K562 (cell line): ENCODE results near the gene C15orf62. TPM values are rescaled to one million over a fixed set of nuclear protein-coding genes. Genes with fewer than 3 reads are reported as not detected.

ENCODE experiments used
- CBX3 ChIP-seq, 2 experiments: IDR thresholded peaks; 1 replicate in 1 of 2; 2 replicates in 1 of 2; pipeline ENCODE4 v1.6.1; 2012; ENCODE audit warnings: inconsistent platforms in 2 of 2, low read length in 2 of 2, borderline replicate concordance in 1 of 2, control low read depth in 1 of 2
- CHD4 ChIP-seq: fragments of 200-600 bp; sonication (generic); IDR thresholded peaks from 3 replicates; pipeline ENCODE4 v1.6.1; 2012; ENCODE audit warnings: low read depth, mild to moderate bottlenecking, mixed read lengths, low read length, inconsistent platforms; ENCODE audit not compliant: insufficient read depth, insufficient replicate concordance, poor library complexity, severe bottlenecking
- GATAD2A ChIP-seq: fragments of 450-650 bp; IDR thresholded peaks from 2 replicates; pipeline ENCODE4 v1.6.1; 2017
- L3MBTL2 ChIP-seq: fragments of 450-650 bp; IDR thresholded peaks from 2 replicates; pipeline ENCODE4 v1.6.1; 2016; ENCODE audit warnings: mild to moderate bottlenecking, moderate library complexity
- NEUROD1 ChIP-seq: fragments of 150-350 bp; IDR thresholded peaks from 2 replicates; pipeline ENCODE4 v1.6.1; 2014; ENCODE audit warnings: borderline replicate concordance, low read length, low read depth; ENCODE audit not compliant: partially characterized antibody
- REST ChIP-seq, 2 experiments: fragments of 450-650 bp; formaldehyde crosslinking in 1 of 2; IDR thresholded peaks; 2 replicates each; pipeline versions ENCODE4 v1.4.0 to v1.6.1; 2014 to 2020; ENCODE audit warnings: mild to moderate bottlenecking in 2 of 2, borderline replicate concordance in 1 of 2, low read depth in 1 of 2
- ZNF175 ChIP-seq: fragments of 200-800 bp; sonication (Bioruptor generic); IDR thresholded peaks from 2 replicates; pipeline ENCODE4 v1.6.1; 2016; ENCODE audit warnings: low read depth, mild to moderate bottlenecking, missing genetic modification characterization, missing compliant biosample characterization
- ZSCAN29 ChIP-seq: fragments of 450-650 bp; IDR thresholded peaks from 2 replicates; pipeline ENCODE4 v1.6.1; 2017
- polyA plus RNA-seq, 8 experiments: library from polyadenylated mRNA; depleted of rRNA in 4 of 8; stranded (reverse) in 5 of 8; unstranded in 3 of 8; fragments of >200 nt; fragmentation: Nextera tagmentation in 2 of 8; fragmentation: Illumina TruSeq in 1 of 8; extraction: Ambion mirVana in 2 of 8; extraction: Trizol in 1 of 8; gene quantifications; 2 replicates each; pipeline versions ENCODE4 v1.2.1 to v1.2.3, GENCODE V29; 2011 to 2014; ENCODE audit warnings: inconsistent platforms in 1 of 8, missing spikeins in 1 of 8
- total RNA-seq, 7 experiments: library from RNA; depleted of rRNA in 6 of 7; stranded (reverse); fragments of >200 nt in 6 of 7; fragmentation: Illumina TruSeq in 2 of 7; extraction: Trizol in 2 of 7; gene quantifications; 2 replicates each; pipeline versions ENCODE4 v1.2.1 to v1.2.3, GENCODE V29; 2011 to 2021; ENCODE audit warnings: low replicate concordance in 1 of 7
- TF ChIP-seq, protein P1 (sequence below): sonication (generic); formaldehyde crosslinking; IDR thresholded peaks from 2 replicates; pipeline ENCODE4 v1.8.0; 2022; ENCODE audit warnings: missing genetic modification reagents, mild to moderate bottlenecking, moderate library complexity, borderline replicate concordance
- TF ChIP-seq, protein P2 (sequence below): fragments of 450-650 bp; formaldehyde crosslinking; IDR thresholded peaks from 2 replicates; pipeline ENCODE4 v1.4.0; 2020; ENCODE audit warnings: mild to moderate bottlenecking, mixed read lengths
- TF ChIP-seq, protein P3 (sequence below): fragments of 150-350 bp; conservative IDR thresholded peaks from 2 replicates; pipeline ENCODE4 v1.6.1; 2014; ENCODE audit warnings: low read length

Gene C15orf62
- total and polyA plus RNA-seq, 9 of the 15 experiments (the other 6 are each of a cell fraction or from before 2014, with no cell fraction given): 0.01 to 0.76 (median 0.30) TPM; not detected in 1

DNA sequence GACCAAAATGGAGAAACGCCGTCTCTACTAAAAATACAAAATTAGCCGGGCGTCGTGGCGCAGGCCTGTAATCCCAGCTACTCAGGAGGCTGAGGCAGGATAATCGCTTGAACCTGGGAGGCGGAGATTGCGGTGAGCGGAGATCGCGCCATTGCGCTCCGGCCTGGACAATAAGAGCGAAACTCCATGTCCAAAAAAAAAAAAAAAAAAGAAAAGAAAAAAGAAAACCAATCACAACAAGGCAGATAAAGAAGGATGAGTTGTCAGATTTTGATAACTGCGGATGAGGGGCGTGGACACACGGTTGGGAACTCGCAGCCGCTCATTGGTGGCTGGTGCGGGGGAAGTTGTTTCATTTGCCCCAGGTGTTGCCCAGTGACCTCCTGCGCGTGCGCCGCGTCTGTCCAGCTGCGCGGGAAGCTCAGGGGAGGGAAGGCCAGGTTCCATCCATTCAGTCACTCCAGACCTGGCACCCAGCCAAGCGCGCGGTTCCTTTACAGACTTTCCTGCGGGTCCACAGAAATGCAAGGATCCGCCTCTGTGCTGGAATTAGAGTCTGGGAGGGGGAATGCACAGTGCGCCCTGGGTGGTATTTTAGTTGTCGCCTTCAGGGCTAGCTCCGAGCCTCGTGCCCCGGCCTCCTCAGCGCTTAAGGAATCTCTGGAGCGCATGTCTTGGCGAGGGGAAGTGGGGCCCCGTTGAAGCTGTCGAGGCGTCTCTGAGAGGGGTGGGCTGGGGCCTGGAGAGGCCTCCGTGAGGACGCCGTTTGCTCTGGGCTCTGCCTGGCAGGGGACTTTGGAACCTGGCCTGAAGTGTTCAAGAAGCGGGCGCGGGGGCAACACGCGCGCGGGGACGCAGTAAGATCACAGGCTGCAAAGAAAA is 6.6 kb upstream of the C15orf62 start (continued):
- TF ChIP-seq CHD4: no peak
- TF ChIP-seq ZSCAN29: no peak
- TF ChIP-seq, protein P1, sequence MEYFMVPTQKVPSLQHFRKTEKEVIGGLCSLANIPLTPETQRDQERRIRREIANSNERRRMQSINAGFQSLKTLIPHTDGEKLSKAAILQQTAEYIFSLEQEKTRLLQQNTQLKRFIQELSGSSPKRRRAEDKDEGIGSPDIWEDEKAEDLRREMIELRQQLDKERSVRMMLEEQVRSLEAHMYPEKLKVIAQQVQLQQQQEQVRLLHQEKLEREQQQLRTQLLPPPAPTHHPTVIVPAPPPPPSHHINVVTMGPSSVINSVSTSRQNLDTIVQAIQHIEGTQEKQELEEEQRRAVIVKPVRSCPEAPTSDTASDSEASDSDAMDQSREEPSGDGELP (CRISPR knock-in tag): peak; percentile 82; the same call in 1 of the 2 replicates
- no peak for TF ChIP-seq NEUROD1
- peak; percentile 100 for TF ChIP-seq L3MBTL2
- peak; percentile 11; the same call in 1 of the 2 replicates for TF ChIP-seq ZNF175
- TF ChIP-seq CBX3 (IDR thresholded peaks at IDR 0.05; ENCODE audit: borderline replicate concordance in 1 of 2, low read length in 2 of 2): 0 out of 3 replicates have a peak, but pooled peaks of 1 of the 2 experiments have one; percentile 74
- peak; percentile 9; the same call in 1 of the 2 replicates for TF ChIP-seq GATAD2A
- no peak for TF ChIP-seq REST (IDR thresholded peaks at IDR 0.05; ENCODE audit: borderline replicate concordance)
- TF ChIP-seq REST (CRISPR knock-in tag; IDR thresholded peaks at IDR 0.05; ENCODE audit: low read depth): no peak
- TF ChIP-seq, protein P2, sequence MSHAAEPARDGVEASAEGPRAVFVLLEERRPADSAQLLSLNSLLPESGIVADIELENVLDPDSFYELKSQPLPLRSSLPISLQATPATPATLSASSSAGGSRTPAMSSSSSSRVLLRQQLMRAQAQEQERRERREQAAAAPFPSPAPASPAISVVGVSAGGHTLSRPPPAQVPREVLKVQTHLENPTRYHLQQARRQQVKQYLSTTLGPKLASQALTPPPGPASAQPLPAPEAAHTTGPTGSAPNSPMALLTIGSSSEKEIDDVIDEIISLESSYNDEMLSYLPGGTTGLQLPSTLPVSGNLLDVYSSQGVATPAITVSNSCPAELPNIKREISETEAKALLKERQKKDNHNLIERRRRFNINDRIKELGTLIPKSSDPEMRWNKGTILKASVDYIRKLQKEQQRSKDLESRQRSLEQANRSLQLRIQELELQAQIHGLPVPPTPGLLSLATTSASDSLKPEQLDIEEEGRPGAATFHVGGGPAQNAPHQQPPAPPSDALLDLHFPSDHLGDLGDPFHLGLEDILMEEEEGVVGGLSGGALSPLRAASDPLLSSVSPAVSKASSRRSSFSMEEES (CRISPR knock-in tag): no peak
- TF ChIP-seq, protein P3, sequence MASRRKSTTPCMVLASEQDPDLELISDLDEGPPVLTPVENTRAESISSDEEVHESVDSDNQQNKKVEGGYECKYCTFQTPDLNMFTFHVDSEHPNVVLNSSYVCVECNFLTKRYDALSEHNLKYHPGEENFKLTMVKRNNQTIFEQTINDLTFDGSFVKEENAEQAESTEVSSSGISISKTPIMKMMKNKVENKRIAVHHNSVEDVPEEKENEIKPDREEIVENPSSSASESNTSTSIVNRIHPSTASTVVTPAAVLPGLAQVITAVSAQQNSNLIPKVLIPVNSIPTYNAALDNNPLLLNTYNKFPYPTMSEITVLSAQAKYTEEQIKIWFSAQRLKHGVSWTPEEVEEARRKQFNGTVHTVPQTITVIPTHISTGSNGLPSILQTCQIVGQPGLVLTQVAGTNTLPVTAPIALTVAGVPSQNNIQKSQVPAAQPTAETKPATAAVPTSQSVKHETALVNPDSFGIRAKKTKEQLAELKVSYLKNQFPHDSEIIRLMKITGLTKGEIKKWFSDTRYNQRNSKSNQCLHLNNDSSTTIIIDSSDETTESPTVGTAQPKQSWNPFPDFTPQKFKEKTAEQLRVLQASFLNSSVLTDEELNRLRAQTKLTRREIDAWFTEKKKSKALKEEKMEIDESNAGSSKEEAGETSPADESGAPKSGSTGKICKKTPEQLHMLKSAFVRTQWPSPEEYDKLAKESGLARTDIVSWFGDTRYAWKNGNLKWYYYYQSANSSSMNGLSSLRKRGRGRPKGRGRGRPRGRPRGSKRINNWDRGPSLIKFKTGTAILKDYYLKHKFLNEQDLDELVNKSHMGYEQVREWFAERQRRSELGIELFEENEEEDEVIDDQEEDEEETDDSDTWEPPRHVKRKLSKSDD: no peak
